HG02852 (cell line): ENCODE measurements around the gene CHD2.

Source experiments
- ATAC-seq: cut with Tn5 transposase; IDR thresholded peaks from one replicate; pipeline ENCODE4 v1.9.1; 2021; ENCODE audit warnings: mild to moderate bottlenecking, moderate library complexity; ENCODE audit not compliant: unreplicated experiment

Gene CHD2

GRCh38 chr15:93005133-93005532, 105.0 kb downstream of the CHD2 start:
- no peak for ATAC-seq

- ATAC-seq, result no peak
Measured at GRCh38 chr15:93007994-93008393, 107.9 kb downstream of the CHD2 start.

GRCh38 chr15:93012786-93013185, 112.7 kb downstream of the CHD2 start:
- ATAC-seq, result no peak

GRCh38 chr15:93017526-93017925, 117.4 kb downstream of the CHD2 start:
- ATAC-seq, result no peak

GRCh38 chr15:93018574-93018973, 118.5 kb downstream of the CHD2 start:
- ATAC-seq, result no peak

- ATAC-seq, result no peak
Measured at GRCh38 chr15:93019090-93019489, 119.0 kb downstream of the CHD2 start.

- ATAC-seq, result no peak
Measured at GRCh38 chr15:93019971-93020370, 119.8 kb downstream of the CHD2 start.

GRCh38 chr15:93020976-93021772, 121.0 kb downstream of the CHD2 start:
- ATAC-seq, result peak; percentile 78

- no peak for ATAC-seq
Measured at GRCh38 chr15:93024293-93024692, 124.2 kb downstream of the CHD2 start.

- no peak for ATAC-seq
Measured at GRCh38 chr15:93024716-93025624, 124.8 kb downstream of the CHD2 start.

- no peak for ATAC-seq
Measured at GRCh38 chr15:93025625-93025982, 125.5 kb downstream of the CHD2 start.

GRCh38 chr15:93026380-93026817, 126.3 kb downstream of the CHD2 start:
- ATAC-seq, result no peak

GRCh38 chr15:93027413-93027812, 127.3 kb downstream of the CHD2 start:
- no peak for ATAC-seq

- ATAC-seq, result no peak
Measured at GRCh38 chr15:93028111-93028631, 128.0 kb downstream of the CHD2 start.

- ATAC-seq, result no peak
Measured at GRCh38 chr15:93028632-93029213, 128.6 kb downstream of the CHD2 start.

- no peak for ATAC-seq
Measured at GRCh38 chr15:93029214-93029835, 129.2 kb downstream of the CHD2 start.

GRCh38 chr15:93029836-93030429, 129.8 kb downstream of the CHD2 start:
- ATAC-seq, result no peak

- peak; percentile 75 for ATAC-seq
Measured at GRCh38 chr15:93030430-93031102, 130.4 kb downstream of the CHD2 start.

GRCh38 chr15:93031103-93031464, 131.0 kb downstream of the CHD2 start:
- ATAC-seq, result no peak
